CD14-positive monocyte (primary cell): ENCODE data around the gene MRRF. TPM values are rescaled to one million over a fixed set of nuclear protein-coding genes. Genes with fewer than 3 reads are reported as not detected.

Experiments used
- DNase-seq, 3 donors: peaks; one replicate each; pipeline ENCODE4 v3.0.0-alpha.2; 2011 to 2022
- H2AFZ ChIP-seq: 2 replicates; pipeline ENCODE4 v1.6.0; 2012; ENCODE audit warnings: mild to moderate bottlenecking, low read depth, low read length, inconsistent platforms; ENCODE audit not compliant: insufficient read depth, poor library complexity, severe bottlenecking
- H3K27ac ChIP-seq, 2 donors: 1 replicate in 1 of 2; 2 replicates in 1 of 2; pipeline ENCODE4 v1.5.1; 2012 to 2013; ENCODE audit warnings: low read length in 2 of 2, control low read depth in 1 of 2, inconsistent platforms in 1 of 2, low read depth in 1 of 2, mild to moderate bottlenecking in 1 of 2
- H3K27me3 ChIP-seq, 2 donors: one replicate each; pipeline versions ENCODE4 v1.6.0 to v1.6.1; 2011 to 2013; ENCODE audit warnings: low read length in 2 of 2; ENCODE audit not compliant: control insufficient read depth in 2 of 2, insufficient read depth in 2 of 2
- H3K36me3 ChIP-seq, 2 donors: replicated peaks in 1 of 2; 1 replicate in 1 of 2; 2 replicates in 1 of 2; pipeline versions ENCODE4 v1.5.1 to v1.6.1; 2012 to 2013; ENCODE audit warnings: low read length in 2 of 2, control low read depth in 1 of 2, inconsistent platforms in 1 of 2, mild to moderate bottlenecking in 1 of 2; ENCODE audit not compliant: insufficient read depth in 2 of 2, control insufficient read depth in 1 of 2
- H3K4me1 ChIP-seq, 2 donors: 1 replicate in 1 of 2; 2 replicates in 1 of 2; pipeline versions ENCODE4 v1.5.1 to v1.6.1; 2012 to 2013; ENCODE audit warnings: low read length in 2 of 2, control low read depth in 1 of 2, inconsistent platforms in 1 of 2, mild to moderate bottlenecking in 1 of 2, moderate library complexity in 1 of 2; ENCODE audit not compliant: insufficient read depth in 2 of 2, control insufficient read depth in 1 of 2
- H3K4me2 ChIP-seq: replicated peaks from 2 replicates; pipeline ENCODE3; 2012; ENCODE audit warnings: low read length, moderate library complexity, mild to moderate bottlenecking; ENCODE audit not compliant: poor library complexity, severe bottlenecking; ENCODE audit errors: extremely low read depth
- H3K4me3 ChIP-seq, 3 experiments: fragments of 200-600 bp in 1 of 3; sonication (generic) in 1 of 3; replicated peaks in 1 of 3; 1 replicate in 2 of 3; 2 replicates in 1 of 3; pipeline ENCODE4 v1.5.1; 2011 to 2013; ENCODE audit warnings: low read length in 3 of 3, mild to moderate bottlenecking in 3 of 3, control low read depth in 2 of 3, low read depth in 2 of 3, inconsistent platforms in 1 of 3, moderate library complexity in 1 of 3
- H3K79me2 ChIP-seq: 2 replicates; pipeline ENCODE4 v1.6.0; 2012; ENCODE audit warnings: mild to moderate bottlenecking, control low read depth, inconsistent platforms, low read length, moderate library complexity; ENCODE audit not compliant: insufficient read depth
- H3K9ac ChIP-seq: 2 replicates; pipeline ENCODE4 v1.6.0; 2017; ENCODE audit warnings: low read length, mild to moderate bottlenecking; ENCODE audit not compliant: insufficient read depth, poor library complexity, severe bottlenecking
- H3K9me3 ChIP-seq, 2 donors: replicated peaks in 1 of 2; 1 replicate in 1 of 2; 2 replicates in 1 of 2; pipeline versions ENCODE4 v1.5.1 to v1.6.1; 2012 to 2013; ENCODE audit warnings: low read length in 2 of 2, control low read depth in 1 of 2; ENCODE audit not compliant: control insufficient read depth in 1 of 2, insufficient read depth in 1 of 2
- H4K20me1 ChIP-seq: 2 replicates; pipeline ENCODE4 v1.6.0; 2012; ENCODE audit warnings: mild to moderate bottlenecking, low read length, control low read depth, moderate library complexity; ENCODE audit not compliant: insufficient read depth
- H3K27ac Mint-ChIP-seq, 7 donors: one replicate each; pipeline ENCODE4 v1.8.0; 2020; ENCODE audit warnings: mild to moderate bottlenecking in 7 of 7, mixed read lengths in 7 of 7, moderate library complexity in 6 of 7, inconsistent platforms in 2 of 7
- H3K27me3 Mint-ChIP-seq, 3 donors: one replicate each; pipeline ENCODE4 v1.8.0; 2021 to 2022; ENCODE audit warnings: low read depth in 3 of 3, mild to moderate bottlenecking in 3 of 3, mixed read lengths in 3 of 3, moderate library complexity in 3 of 3, inconsistent platforms in 1 of 3
- H3K36me3 Mint-ChIP-seq, 2 donors: one replicate each; pipeline ENCODE4 v1.8.0; 2020; ENCODE audit warnings: mixed read lengths in 2 of 2, inconsistent platforms in 1 of 2, mild to moderate bottlenecking in 1 of 2
- H3K4me1 Mint-ChIP-seq: one replicate; pipeline ENCODE4 v1.8.0; 2020; ENCODE audit warnings: mild to moderate bottlenecking, mixed read lengths
- H3K4me3 Mint-ChIP-seq, 2 donors: one replicate each; pipeline ENCODE4 v1.8.0; 2020; ENCODE audit warnings: mild to moderate bottlenecking in 2 of 2, mixed read lengths in 2 of 2, moderate library complexity in 1 of 2
- H3K9me3 Mint-ChIP-seq, 7 donors: one replicate each; pipeline ENCODE4 v1.8.0; 2020 to 2022; ENCODE audit warnings: mixed read lengths in 7 of 7, mild to moderate bottlenecking in 6 of 7, moderate library complexity in 6 of 7, inconsistent platforms in 2 of 7
- CTCF ChIP-seq: fragments of 200-600 bp; IDR thresholded peaks from one replicate; pipeline ENCODE4 v1.8.0; 2022; ENCODE audit warnings: antibody characterized with exemption, mild to moderate bottlenecking
- WGBS: methylation state at CpG from one replicate; pipeline ENCODE4 v1.1.5; 2013; ENCODE audit warnings: missing lambda C conversion rate; ENCODE audit not compliant: insufficient coverage; 5-methylcytosine and 5-hydroxymethylcytosine counted together
- intact Hi-C, 2 donors: fragments of 100-400 bp; cut with micrococcal nuclease; formaldehyde crosslinking; loops; one replicate each; pipeline versions ENCODE4 v1.15.0 to v1.15.1; 2023
- polyA plus RNA-seq, 3 donors: library from polyadenylated mRNA; depleted of rRNA in 1 of 3; unstranded in 2 of 3; stranded (reverse) in 1 of 3; fragments of 300-500 nt in 2 of 3; fragments of >200 nt in 1 of 3; fragmentation: Illumina TruSeq in 2 of 3; gene quantifications; 1 replicate in 2 of 3; 2 replicates in 1 of 3; pipeline ENCODE4 v1.2.3, GENCODE V29; 2012 to 2021

The MRRF gene
- polyA plus RNA-seq, 3 donors: 16.0 to 34.4 (median 16.2) TPM

- TF ChIP-seq CTCF: no peak
- peaks cover 3 to 4% of the 10 kb centered on the region in 2 donors for H3K36me3 Mint-ChIP-seq
- Histone ChIP-seq H3K79me2 (no peaks in the 10 kb centered on the region), H3K4me1 (peaks cover 9 to 14% of the 10 kb centered on the region in 2 donors), H3K27ac (no peak overlapping the region), H3K36me3 (no peaks in the 10 kb centered on the region), H4K20me1 (no peaks in the 10 kb centered on the region), H3K4me2 (peak overlapping the region; percentile 80), H3K9ac (peak overlapping the region; percentile 60), H3K27me3 (peaks cover 0 to 30% of the 10 kb centered on the region in 2 donors), H3K4me3 (peak overlapping the region; percentile 39 to 76 (median 44)), H2AFZ (peak overlapping the region; percentile 83), H3K9me3 (peaks cover 0 to 2% of the 10 kb centered on the region in 2 donors)
- peak overlapping the region in 1 of 7 donors; percentile 3 for H3K27ac Mint-ChIP-seq
- peaks cover under 1 to 2% (median 2%) of the 10 kb centered on the region in 7 donors for H3K9me3 Mint-ChIP-seq
- peak overlapping the region; percentile 82 to 92 for H3K4me3 Mint-ChIP-seq
- peaks cover 16% of the 10 kb centered on the region for H3K4me1 Mint-ChIP-seq
- peaks cover 32 to 45% (median 38%) of the 10 kb centered on the region in 3 donors for H3K27me3 Mint-ChIP-seq
- intact Hi-C loops: loop anchor here in 1 of 2 donors (2.0 kb wide), 1 partner anchor 247 kb away; no protein-coding TSS in a partner anchor
- 49% methylated on average over 6 of the region's 16 CpGs for WGBS
- no peak for DNase-seq
Measured at GRCh38 chr9:122347348-122348287, 82.9 kb downstream of the MRRF start.

- TF ChIP-seq CTCF: no peak
- H3K27me3 Mint-ChIP-seq: peaks cover 32 to 45% (median 38%) of the 10 kb centered on the region in 3 donors
- peaks cover 0 to 30% of the 10 kb centered on the region in 2 donors for H3K27me3 ChIP-seq
- H3K9me3 ChIP-seq: peaks cover 0 to 7% of the 10 kb centered on the region in 2 donors
- no peak for DNase-seq
- no peak overlapping the region for H3K4me2 ChIP-seq
- H4K20me1 ChIP-seq: no peaks in the 10 kb centered on the region
- H3K27ac ChIP-seq: no peak overlapping the region
- H3K27ac Mint-ChIP-seq: no peak overlapping the region
- intact Hi-C loops: no loop called here
- H3K4me3 ChIP-seq: no peak overlapping the region
- no peak overlapping the region for H3K9ac ChIP-seq
- H3K79me2 ChIP-seq: no peaks in the 10 kb centered on the region
- peaks cover 3 to 9% (median 8%) of the 10 kb centered on the region in 7 donors for H3K9me3 Mint-ChIP-seq
- WGBS: 5% methylated on average over 8 of the region's 12 CpGs
- peaks cover 16% of the 10 kb centered on the region for H3K4me1 Mint-ChIP-seq
- H3K4me1 ChIP-seq: peaks cover 9 to 14% of the 10 kb centered on the region in 2 donors
- peak overlapping the region in 1 of 2 donors; percentile 18 for H3K4me3 Mint-ChIP-seq
- peak overlapping the region; percentile 47 for H2AFZ ChIP-seq
- peaks cover 3 to 4% of the 10 kb centered on the region in 2 donors for H3K36me3 Mint-ChIP-seq
- H3K36me3 ChIP-seq: no peaks in the 10 kb centered on the region
Measured at GRCh38 chr9:122348288-122348777, 83.7 kb downstream of the MRRF start.
